ENCODE results near the gene APBB2.

GRCh38 chr4:41120297-41121217, 93.8 kb downstream of the APBB2 start:
- TF ChIP-seq POLR2A (IDR thresholded peaks at IDR 0.05) (no peak), CTCF (IDR thresholded peaks at IDR 0.05) (no peak)

Measured in prostate gland (tissue), 2 donors.